Lung microvascular endothelial cell (primary cell): Measurements from ENCODE around the gene LRTM2. TPM values are rescaled to one million over a fixed set of nuclear protein-coding genes. Genes with fewer than 3 reads are reported as not detected.
A peak's percentile ranks its signal among the peaks of the same experiment; 100 is the strongest.

Source experiments
- DNase-seq, 2 donors: peaks; one replicate each; pipeline versions ENCODE4 v3.0.0 to v3.0.0-alpha.2; 2010; ENCODE audit warnings: low read depth in 2 of 2
- total RNA-seq: library from RNA; depleted of rRNA; stranded (reverse); fragments of >200 nt; gene quantifications from 2 replicates; pipeline ENCODE4 v1.2.1, GENCODE V29; 2014

Gene LRTM2
- total RNA-seq, 1 donor from 2014 or later = not detected

GRCh38 chr12:1842183-1842904 lies 22.0 kb downstream of the LRTM2 start:
- no peak for DNase-seq

- no peak for DNase-seq
These were observed 22.7 kb downstream of the LRTM2 start for GRCh38 chr12:1842905-1843640.

- DNase-seq = no peak
These were observed 23.3 kb downstream of the LRTM2 start for GRCh38 chr12:1843641-1844005.

- DNase-seq = no peak
These were observed 23.9 kb downstream of the LRTM2 start for GRCh38 chr12:1844223-1844622.

GRCh38 chr12:1844661-1845409 lies 24.5 kb downstream of the LRTM2 start:
- DNase-seq = no peak

- no peak for DNase-seq
These were observed 25.1 kb downstream of the LRTM2 start for GRCh38 chr12:1845427-1845826.

- no peak for DNase-seq
These were observed 25.5 kb downstream of the LRTM2 start for GRCh38 chr12:1845886-1846285.

- no peak for DNase-seq
These were observed 26.3 kb downstream of the LRTM2 start for GRCh38 chr12:1846421-1847405.

- no peak for DNase-seq
These were observed 27.0 kb downstream of the LRTM2 start for GRCh38 chr12:1847411-1847810.

- peak in 1 of 2 donors; percentile 35 for DNase-seq
These were observed 27.8 kb downstream of the LRTM2 start for GRCh38 chr12:1848146-1848545.

GRCh38 chr12:1848745-1849144 lies 28.4 kb downstream of the LRTM2 start:
- no peak for DNase-seq

- DNase-seq = peak; percentile 75 to 87
These were observed 30.9 kb downstream of the LRTM2 start for GRCh38 chr12:1851151-1851701.

- DNase-seq = no peak
These were observed 31.7 kb downstream of the LRTM2 start for GRCh38 chr12:1852076-1852475.

- DNase-seq = no peak
These were observed 33.4 kb downstream of the LRTM2 start for GRCh38 chr12:1853716-1854115.

- DNase-seq = no peak
These were observed 34.9 kb downstream of the LRTM2 start for GRCh38 chr12:1855241-1855640.

GRCh38 chr12:1857086-1857485 lies 36.7 kb downstream of the LRTM2 start:
- DNase-seq = no peak

GRCh38 chr12:1857821-1858220 lies 37.5 kb downstream of the LRTM2 start:
- no peak for DNase-seq

- DNase-seq = no peak
These were observed 38.1 kb downstream of the LRTM2 start for GRCh38 chr12:1858456-1858855.

- DNase-seq = no peak
These were observed 39.3 kb downstream of the LRTM2 start for GRCh38 chr12:1859643-1860042.

GRCh38 chr12:1862973-1863372 lies 42.6 kb downstream of the LRTM2 start:
- DNase-seq = no peak

- DNase-seq = no peak
These were observed 43.5 kb downstream of the LRTM2 start for GRCh38 chr12:1863823-1864222.
